Thoracic aorta (tissue), 2 donors: ENCODE results near the gene FBXW2. TPM values are rescaled to one million over a fixed set of nuclear protein-coding genes. Genes with fewer than 3 reads are reported as not detected.

Experiments
- ATAC-seq: fragments of 150-250 bp; one replicate; pipeline ENCODE4 v1.8.0; 2017; ENCODE audit warnings: low read depth; ENCODE audit not compliant: insufficient number of reproducible peaks, low FRiP score
- DNase-seq: peaks from one replicate; pipeline ENCODE4 v3.0.0-alpha.2; 2020; ENCODE audit warnings: low spot score
- H3K27ac ChIP-seq, 2 donors: fragments of 200-600 bp; sonication (generic); 1 replicate in 1 of 2; 2 replicates in 1 of 2; pipeline ENCODE4 v1.5.1; 2016; ENCODE audit warnings: mild to moderate bottlenecking in 2 of 2, moderate library complexity in 2 of 2
- H3K27me3 ChIP-seq: fragments of 200-600 bp; sonication (generic); replicated peaks from 2 replicates; pipeline ENCODE4 v1.6.0; 2016; ENCODE audit warnings: mild to moderate bottlenecking; ENCODE audit not compliant: insufficient read depth
- H3K36me3 ChIP-seq: fragments of 200-600 bp; sonication (generic); one replicate; pipeline ENCODE4 v1.5.1; 2016
- H3K4me1 ChIP-seq, 2 donors: fragments of 200-600 bp; sonication (generic); 1 replicate in 1 of 2; 2 replicates in 1 of 2; pipeline versions ENCODE4 v1.5.1 to v1.6.0; 2016; ENCODE audit warnings: low read depth in 2 of 2, mild to moderate bottlenecking in 1 of 2; ENCODE audit not compliant: control insufficient read depth in 1 of 2
- H3K4me3 ChIP-seq: fragments of 200-600 bp; sonication (generic); 2 replicates; pipeline ENCODE4 v1.5.1; 2016; ENCODE audit warnings: mild to moderate bottlenecking
- H3K9me3 ChIP-seq: fragments of 200-600 bp; sonication (generic); 2 replicates; pipeline ENCODE4 v1.5.1; 2016
- total RNA-seq, 2 donors: library from RNA; depleted of rRNA; stranded (reverse); fragments of >200 nt; gene quantifications; one replicate each; pipeline versions ENCODE4 v1.1.0 to v1.2.3, GENCODE V29; 2016
- TF ChIP-seq, protein P1 (sequence below): fragments of 200-600 bp; sonication (generic); IDR thresholded peaks from one replicate; pipeline ENCODE4 v1.5.1; 2019; ENCODE audit warnings: antibody characterized with exemption

Gene FBXW2
- total RNA-seq, 2 donors from 2014 or later: 41.7 to 79.7 TPM

DNA sequence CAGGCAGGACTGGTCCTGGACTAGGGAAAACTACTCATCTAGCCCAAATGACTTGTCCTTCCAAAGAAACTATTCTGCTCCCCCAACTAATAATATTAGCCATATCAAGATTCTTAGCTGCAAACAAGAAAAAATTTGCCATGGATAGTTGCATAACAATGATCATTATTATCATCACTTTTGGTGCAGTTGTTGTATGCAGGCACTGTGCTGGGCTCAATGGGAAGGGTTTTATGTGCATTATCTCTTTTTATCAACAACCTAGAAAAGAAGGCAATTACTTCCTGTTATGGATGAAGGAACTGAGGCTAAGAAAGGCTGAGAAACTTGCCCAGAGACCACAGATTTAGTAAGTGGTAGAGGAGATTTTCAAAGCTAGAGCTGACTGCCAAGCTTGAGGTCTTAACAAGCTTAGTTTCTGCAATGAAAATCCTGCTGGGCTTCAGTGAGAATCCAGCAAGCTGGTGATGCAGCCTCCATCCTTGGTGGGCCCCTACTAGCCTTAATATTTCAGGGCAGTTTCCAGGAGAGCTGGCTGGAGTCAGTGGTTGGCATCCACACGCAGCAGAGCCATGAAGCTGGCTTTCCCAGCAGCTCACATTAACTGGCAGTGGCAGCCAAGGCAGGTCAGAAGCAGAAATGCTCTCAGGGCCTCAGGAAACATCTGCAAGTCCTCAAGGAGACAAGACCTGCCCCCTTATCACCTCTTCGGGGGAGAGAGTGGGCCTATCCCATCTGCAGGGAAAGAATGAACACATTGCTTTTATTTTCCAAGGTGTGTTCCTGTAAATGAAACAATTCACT lies 58.4 kb downstream of the FBXW2 start:
- no peaks in the 10 kb centered on the region for H3K27me3 ChIP-seq
- peaks cover 41 to 64% of the 10 kb centered on the region in 2 donors for H3K4me1 ChIP-seq
- H3K27ac ChIP-seq: peak overlapping the region; percentile 58 to 66
- TF ChIP-seq, protein P1, sequence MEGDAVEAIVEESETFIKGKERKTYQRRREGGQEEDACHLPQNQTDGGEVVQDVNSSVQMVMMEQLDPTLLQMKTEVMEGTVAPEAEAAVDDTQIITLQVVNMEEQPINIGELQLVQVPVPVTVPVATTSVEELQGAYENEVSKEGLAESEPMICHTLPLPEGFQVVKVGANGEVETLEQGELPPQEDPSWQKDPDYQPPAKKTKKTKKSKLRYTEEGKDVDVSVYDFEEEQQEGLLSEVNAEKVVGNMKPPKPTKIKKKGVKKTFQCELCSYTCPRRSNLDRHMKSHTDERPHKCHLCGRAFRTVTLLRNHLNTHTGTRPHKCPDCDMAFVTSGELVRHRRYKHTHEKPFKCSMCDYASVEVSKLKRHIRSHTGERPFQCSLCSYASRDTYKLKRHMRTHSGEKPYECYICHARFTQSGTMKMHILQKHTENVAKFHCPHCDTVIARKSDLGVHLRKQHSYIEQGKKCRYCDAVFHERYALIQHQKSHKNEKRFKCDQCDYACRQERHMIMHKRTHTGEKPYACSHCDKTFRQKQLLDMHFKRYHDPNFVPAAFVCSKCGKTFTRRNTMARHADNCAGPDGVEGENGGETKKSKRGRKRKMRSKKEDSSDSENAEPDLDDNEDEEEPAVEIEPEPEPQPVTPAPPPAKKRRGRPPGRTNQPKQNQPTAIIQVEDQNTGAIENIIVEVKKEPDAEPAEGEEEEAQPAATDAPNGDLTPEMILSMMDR: no peak
- H3K9me3 ChIP-seq: no peaks in the 10 kb centered on the region
- DNase-seq (no peak), ATAC-seq (no peak)
- no peaks in the 10 kb centered on the region for H3K36me3 ChIP-seq
- no peak overlapping the region for H3K4me3 ChIP-seq

DNA sequence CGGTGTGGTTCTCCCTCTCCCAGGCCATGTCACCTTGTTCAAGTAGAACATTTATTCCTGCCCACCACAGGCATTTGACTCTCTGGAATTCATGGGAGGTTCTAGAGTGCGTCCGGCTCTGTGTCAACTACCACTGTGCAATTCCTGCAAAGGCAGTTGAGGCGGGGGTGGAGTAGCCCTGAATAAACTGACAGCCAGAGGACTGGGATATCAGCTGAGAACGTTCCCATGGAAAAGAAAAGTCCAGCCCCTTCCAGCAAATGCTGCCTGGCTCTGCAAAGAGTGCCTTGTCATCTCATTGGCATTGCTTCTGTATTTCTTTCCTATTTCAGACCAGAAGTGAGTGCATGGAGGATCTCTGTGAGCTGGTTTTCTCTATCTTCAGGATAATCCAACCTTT lies 60.0 kb downstream of the FBXW2 start:
- H3K4me3 ChIP-seq: no peak overlapping the region
- no peaks in the 10 kb centered on the region for H3K27me3 ChIP-seq
- ATAC-seq (peak; percentile 88), DNase-seq (peak; percentile 62)
- H3K36me3 ChIP-seq: no peaks in the 10 kb centered on the region
- H3K27ac ChIP-seq: peak overlapping the region; percentile 64 to 83
- TF ChIP-seq, protein P1: no peak
- no peaks in the 10 kb centered on the region for H3K9me3 ChIP-seq
- H3K4me1 ChIP-seq: peaks cover 42 to 64% of the 10 kb centered on the region in 2 donors

DNA sequence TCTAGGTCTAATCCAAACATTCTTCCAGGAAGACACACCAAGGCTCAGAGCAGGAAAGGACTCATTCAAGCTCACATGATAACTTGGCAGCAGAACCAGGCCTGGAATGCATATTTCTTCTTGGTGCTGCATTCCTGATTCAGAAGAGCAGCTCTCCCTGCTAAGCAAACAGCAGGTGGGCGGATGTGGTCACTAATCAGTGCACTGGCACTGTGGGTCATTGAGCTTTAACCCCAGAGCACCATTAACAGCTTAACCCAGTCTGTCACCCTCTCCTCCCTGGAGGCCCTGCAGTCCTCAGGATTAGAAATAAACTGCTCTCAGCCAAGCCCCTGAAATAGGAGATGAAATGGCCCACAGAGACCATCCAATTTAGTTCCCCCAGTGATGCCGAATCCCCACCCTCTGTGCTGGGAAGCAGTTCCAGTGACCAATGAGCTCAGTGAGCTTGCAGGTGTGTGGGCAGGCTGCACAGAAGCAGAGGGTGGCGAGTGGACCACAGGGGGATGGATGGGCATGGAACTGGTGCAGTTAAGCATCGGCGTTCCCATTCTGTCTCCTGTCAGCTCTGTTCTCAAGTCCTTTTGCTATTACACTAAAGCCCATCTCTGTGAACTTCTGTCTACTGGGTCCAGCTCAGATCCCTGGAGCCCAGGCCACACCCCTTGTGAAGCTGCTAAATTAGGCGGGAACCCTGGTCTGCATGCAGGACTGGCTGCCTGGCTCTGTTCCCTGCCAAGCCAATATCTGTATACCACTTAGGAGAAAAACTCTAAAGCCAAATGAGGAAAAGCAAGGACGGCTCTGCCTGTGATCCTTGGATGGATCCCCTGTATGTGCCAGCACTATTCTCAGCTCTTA lies 62.3 kb downstream of the FBXW2 start:
- H3K9me3 ChIP-seq: no peaks in the 10 kb centered on the region
- peak overlapping the region; percentile 64 to 83 for H3K27ac ChIP-seq
- H3K27me3 ChIP-seq: no peaks in the 10 kb centered on the region
- peaks cover 41 to 59% of the 10 kb centered on the region in 2 donors for H3K4me1 ChIP-seq
- ATAC-seq (peak; percentile 26), DNase-seq (no peak)
- TF ChIP-seq, protein P1: no peak
- H3K36me3 ChIP-seq: no peaks in the 10 kb centered on the region
- no peak overlapping the region for H3K4me3 ChIP-seq

DNA sequence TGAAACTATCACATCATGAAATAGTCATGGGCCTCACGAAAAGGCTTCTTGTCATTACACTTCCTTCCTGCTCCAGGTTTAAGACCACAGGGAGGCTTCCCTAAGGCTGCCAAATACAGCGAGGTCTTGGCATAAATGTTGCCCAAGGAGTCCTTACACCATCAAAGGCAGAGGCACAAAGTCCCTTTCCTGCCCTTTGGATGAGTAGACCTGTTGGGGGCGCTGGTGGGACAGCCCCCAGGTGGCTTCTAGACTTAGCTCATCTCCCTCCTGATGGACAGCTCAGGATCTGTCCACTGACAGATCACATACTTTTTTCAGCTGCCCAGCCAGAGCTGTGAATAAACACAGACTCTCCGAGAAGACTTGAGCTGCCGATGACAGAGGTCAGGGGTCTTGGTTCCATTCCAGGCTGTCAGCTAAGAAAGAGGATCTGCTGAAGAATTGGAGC lies 63.4 kb downstream of the FBXW2 start:
- Histone ChIP-seq H3K4me1 (peaks cover 32 to 48% of the 10 kb centered on the region in 2 donors), H3K27me3 (no peaks in the 10 kb centered on the region), H3K36me3 (no peaks in the 10 kb centered on the region), H3K4me3 (no peak overlapping the region), H3K27ac (peak overlapping the region in 1 of 2 donors; percentile 83), H3K9me3 (no peaks in the 10 kb centered on the region)
- TF ChIP-seq, protein P1: no peak
- DNase-seq (no peak), ATAC-seq (no peak)

DNA sequence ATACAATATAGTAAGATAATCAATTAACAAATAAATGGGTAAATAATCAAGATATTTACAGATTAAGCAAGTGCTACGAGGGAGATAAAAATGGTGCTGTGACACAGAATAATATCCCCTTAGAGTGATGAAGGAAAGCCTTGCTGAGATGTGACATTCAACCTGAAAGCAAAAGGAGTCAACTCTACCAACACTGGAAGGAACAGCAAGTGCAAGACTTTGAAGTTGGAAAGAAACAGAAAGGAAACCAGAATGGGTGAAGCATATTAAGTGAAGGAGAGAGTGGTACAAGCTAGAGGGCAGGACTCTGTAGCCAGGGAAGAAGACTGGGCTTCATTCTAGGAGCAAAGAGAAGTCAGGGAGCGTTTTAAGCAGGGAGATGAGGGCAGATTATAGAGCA lies 66.7 kb downstream of the FBXW2 start:
- H3K36me3 ChIP-seq: no peaks in the 10 kb centered on the region
- H3K27me3 ChIP-seq: no peaks in the 10 kb centered on the region
- ATAC-seq (no peak), DNase-seq (no peak)
- H3K9me3 ChIP-seq: no peaks in the 10 kb centered on the region
- TF ChIP-seq, protein P1: no peak
- no peak overlapping the region for H3K27ac ChIP-seq
- H3K4me3 ChIP-seq: no peak overlapping the region
- peaks cover 12 to 16% of the 10 kb centered on the region in 2 donors for H3K4me1 ChIP-seq
